ENCODE measurements around the gene SUGCT. TPM values are rescaled to one million over a fixed set of nuclear protein-coding genes. Genes with fewer than 3 reads are reported as not detected.

The SUGCT gene
- total and polyA plus RNA-seq, 2 of the 8 experiments (the other 6 are each of a cell fraction or from before 2014, with no cell fraction given), result 2.8 to 5.4 TPM

DNA sequence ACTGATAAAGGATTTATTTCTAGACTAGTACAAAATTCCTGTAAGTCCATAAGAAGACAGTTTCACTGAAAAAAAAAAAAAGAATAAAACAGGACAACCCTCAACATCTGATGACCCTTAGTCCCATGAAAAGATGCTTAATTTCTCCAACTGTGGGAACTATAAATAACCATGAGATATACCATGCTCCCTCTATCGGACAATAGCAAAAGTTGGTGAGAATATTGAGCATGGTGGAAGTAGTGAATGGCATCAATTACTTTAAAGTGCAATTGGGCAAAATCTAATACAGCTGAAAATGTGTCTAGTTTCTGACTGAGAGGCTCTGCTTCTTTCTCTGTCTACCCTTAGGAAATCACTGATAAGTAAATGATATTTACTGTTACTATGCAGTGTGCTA, 348.8 kb downstream of the SUGCT start:
- Histone ChIP-seq H3K4me1 (replicated peaks in 1 of 4; ENCODE audit: control insufficient read depth in 3 of 4, insufficient read depth in 4 of 4, low read length in 3 of 4) (no peaks in the 10 kb centered on the region), H3K23me2 (ENCODE audit: low read depth, low read length) (no peaks in the 10 kb centered on the region), H3K79me1 (ENCODE audit: low read depth, low read length) (no peaks in the 10 kb centered on the region), H3K56ac (replicated peaks; ENCODE audit: insufficient read length, low read depth, low read length) (no peak overlapping the region), H3K18ac (ENCODE audit: extremely low read depth, low read length) (no peak overlapping the region), H2BK15ac (ENCODE audit: low read length) (no peak overlapping the region), H3K79me2 (ENCODE audit: control insufficient read depth in 1 of 2, insufficient read depth in 2 of 2, low read length in 2 of 2) (no peaks in the 10 kb centered on the region), H3K23ac (ENCODE audit: insufficient read length) (no peak overlapping the region), H3K14ac (ENCODE audit: insufficient read length) (no peak overlapping the region), H3K4me3 (ENCODE audit: extremely low read depth in 1 of 4, insufficient read depth in 2 of 4, low read depth in 3 of 4, low read length in 4 of 4) (no peak overlapping the region), H2BK12ac (ENCODE audit: low read depth, low read length) (no peak overlapping the region), H3K36me3 (ENCODE audit: control insufficient read depth in 2 of 4, insufficient read depth in 4 of 4, low read length in 3 of 4) (no peaks in the 10 kb centered on the region), H3K9ac (replicated peaks in 1 of 4; ENCODE audit: extremely low read depth in 1 of 4, low read depth in 3 of 4, low read length in 3 of 4) (no peak overlapping the region), H3K27ac (ENCODE audit: low read depth, low read length) (no peak overlapping the region), H2AK5ac (ENCODE audit: low read depth, low read length) (no peak overlapping the region), H2BK5ac (ENCODE audit: low read depth, low read length) (no peak overlapping the region), H4K8ac (ENCODE audit: extremely low read depth, insufficient read depth, low read length) (no peak overlapping the region), H2BK20ac (ENCODE audit: low read length) (no peak overlapping the region), H3K4ac (replicated peaks; ENCODE audit: insufficient read length, low read depth, low read length) (no peak overlapping the region), H4K5ac (ENCODE audit: insufficient read length, low read depth, low read length) (no peak overlapping the region), H2AFZ (ENCODE audit: low read length) (no peak overlapping the region), H3K9me3 (ENCODE audit: insufficient read depth in 2 of 2, low read depth in 1 of 2, low read length in 1 of 2) (no peaks in the 10 kb centered on the region), H4K91ac (replicated peaks; ENCODE audit: insufficient read length, low read length) (no peak overlapping the region), H2BK120ac (replicated peaks; ENCODE audit: low read depth, low read length) (no peak overlapping the region), H4K20me1 (replicated peaks in 1 of 2; ENCODE audit: control insufficient read depth in 1 of 2, insufficient read depth in 2 of 2, low read length in 2 of 2) (no peaks in the 10 kb centered on the region), H3K27me3 (replicated peaks in 1 of 4; ENCODE audit: control insufficient read depth in 3 of 4, extremely low read depth in 1 of 4, insufficient read depth in 3 of 4, low read length in 3 of 4) (no peaks in the 10 kb centered on the region), H3K4me2 (ENCODE audit: insufficient read depth in 1 of 2, low read depth in 2 of 2, low read length in 2 of 2) (no peak overlapping the region)
- CTCF ChIA-PET (ENCODE audit: partially characterized antibody), result interaction anchor here (0.6 to 3.5 kb wide), 7 partner anchors 9 to 258 kb away, joined by 3 to 11 read pairs (median 3); no protein-coding TSS in a partner anchor
- POLR2A ChIA-PET (ENCODE audit: partially characterized antibody), result no interaction called here
- FAIRE-seq (no peak), DNase-seq (ENCODE audit: low read depth in 1 of 2, low spot score in 2 of 2) (no peak)
- 77% methylated on average over 1 of the region's 1 CpG; no CpG with 5 or more reads in 1 of the 2 experiments for WGBS, 2 experiments (ENCODE audit: extremely low coverage in 1 of 2, insufficient coverage in 1 of 2, insufficient read length in 1 of 2, insufficient replicate concordance in 2 of 2, low coverage in 1 of 2, low lambda C conversion rate in 2 of 2, missing lambda C conversion rate in 1 of 2)
- TF ChIP-seq GTF2F1 (IDR thresholded peaks at IDR 0.05; ENCODE audit: borderline replicate concordance, low read depth, low read length) (no peak), SP1 (IDR thresholded peaks at IDR 0.05; ENCODE audit: low read depth, low read length) (no peak), HDAC2 (IDR thresholded peaks at IDR 0.05; ENCODE audit: borderline replicate concordance in 1 of 2, low read depth in 2 of 2, low read length in 2 of 2) (no peak), JUN (IDR thresholded peaks at IDR 0.05; ENCODE audit: low read depth, low read length) (no peak)
